ENCODE results near the gene EPHA8.

EPHA8 gene

GRCh38 chr1:22595108-22595507 lies 31.8 kb downstream of the EPHA8 start:
- DNase-seq: no peak

GRCh38 chr1:22597301-22597965 lies 34.1 kb downstream of the EPHA8 start:
- DNase-seq: no peak

GRCh38 chr1:22597996-22598395 lies 34.7 kb downstream of the EPHA8 start:
- DNase-seq: no peak

GRCh38 chr1:22598736-22599135 lies 35.4 kb downstream of the EPHA8 start:
- DNase-seq: no peak

- DNase-seq: no peak
Measured at GRCh38 chr1:22600071-22600816, 37.0 kb downstream of the EPHA8 start.

- no peak for DNase-seq
Measured at GRCh38 chr1:22600817-22601605, 37.7 kb downstream of the EPHA8 start.

GRCh38 chr1:22601610-22602009 lies 38.3 kb downstream of the EPHA8 start:
- no peak for DNase-seq

GRCh38 chr1:22602060-22602740 lies 38.9 kb downstream of the EPHA8 start:
- DNase-seq: no peak

GRCh38 chr1:22606161-22606560 lies 42.9 kb downstream of the EPHA8 start:
- DNase-seq: no peak

- DNase-seq: no peak
Measured at GRCh38 chr1:22607154-22607553, 43.9 kb downstream of the EPHA8 start.

GRCh38 chr1:22608361-22608760 lies 45.1 kb downstream of the EPHA8 start:
- DNase-seq: no peak

- DNase-seq: no peak
Measured at GRCh38 chr1:22609291-22609690, 46.0 kb downstream of the EPHA8 start.

GRCh38 chr1:22611530-22611947 lies 48.2 kb downstream of the EPHA8 start:
- peak in 1 of 2 experiments; percentile 10 for DNase-seq

- DNase-seq: no peak
Measured at GRCh38 chr1:22612671-22613571, 49.6 kb downstream of the EPHA8 start.

GRCh38 chr1:22613572-22613918 lies 50.3 kb downstream of the EPHA8 start:
- DNase-seq: no peak

- no peak for DNase-seq
Measured at GRCh38 chr1:22613951-22614350, 50.7 kb downstream of the EPHA8 start.

- no peak for DNase-seq
Measured at GRCh38 chr1:22615886-22616285, 52.6 kb downstream of the EPHA8 start.

- DNase-seq: no peak
Measured at GRCh38 chr1:22616571-22616970, 53.3 kb downstream of the EPHA8 start.

- no peak for DNase-seq
Measured at GRCh38 chr1:22618056-22618455, 54.8 kb downstream of the EPHA8 start.

GRCh38 chr1:22619252-22619651 lies 56.0 kb downstream of the EPHA8 start:
- DNase-seq: no peak

GRCh38 chr1:22619798-22620197 lies 56.5 kb downstream of the EPHA8 start:
- no peak for DNase-seq

- DNase-seq: no peak
Measured at GRCh38 chr1:22621761-22622160, 58.5 kb downstream of the EPHA8 start.

Measured in stimulated activated CD4-positive, alpha-beta T cell treated with anti-CD3 and anti-CD28 coated beads, Interleukin-4, amount 100 ng/mL, for 4 hours (primary cell).